Neural cell (in vitro differentiated cells): Measurements from ENCODE around the gene SRRM2. TPM values are rescaled to one million over a fixed set of nuclear protein-coding genes. Genes with fewer than 3 reads are reported as not detected.

Source experiments
- H2AFZ ChIP-seq: fragments of 200-600, 300-800 bp; sonication (generic), shearing (Covaris generic); 2 replicates; pipeline ENCODE4 v1.6.0; 2014; ENCODE audit warnings: low read depth, mild to moderate bottlenecking, antibody characterized with exemption, low read length, moderate library complexity
- H3F3A ChIP-seq: fragments of 200-600 bp; shearing (Covaris generic); 2 replicates; pipeline ENCODE4 v1.6.1; 2016; ENCODE audit warnings: mild to moderate bottlenecking, moderate library complexity, mixed read lengths, antibody characterized with exemption, low read length; ENCODE audit not compliant: insufficient read depth, poor library complexity, severe bottlenecking
- H3K27ac ChIP-seq: fragments of 200-600, 300-800 bp; sonication (generic), shearing (Covaris generic); 2 replicates; pipeline ENCODE4 v1.5.1; 2014; ENCODE audit warnings: mild to moderate bottlenecking, low read length, moderate library complexity
- H3K27me3 ChIP-seq: fragments of 300-800, 200-600 bp; sonication (generic), shearing (Covaris generic); 2 replicates; pipeline ENCODE4 v1.6.0; 2014; ENCODE audit warnings: mild to moderate bottlenecking, low read depth, low read length, moderate library complexity; ENCODE audit not compliant: insufficient read depth
- H3K36me3 ChIP-seq: fragments of 300-800, 200-600 bp; sonication (generic), shearing (Covaris generic); 2 replicates; pipeline ENCODE4 v1.5.1; 2014; ENCODE audit warnings: mild to moderate bottlenecking, antibody characterized with exemption, low read length, moderate library complexity; ENCODE audit not compliant: insufficient read depth
- H3K4me2 ChIP-seq: fragments of 300-800, 200-600 bp; sonication (generic), shearing (Covaris generic); 2 replicates; pipeline ENCODE4 v1.6.0; 2014; ENCODE audit warnings: mild to moderate bottlenecking, low read length
- H3K4me3 ChIP-seq: fragments of 300-800, 200-600 bp; sonication (generic), shearing (Covaris generic); 2 replicates; pipeline ENCODE4 v1.5.1; 2014; ENCODE audit warnings: mild to moderate bottlenecking, low read length, moderate library complexity
- H3K79me2 ChIP-seq: fragments of 200-600 bp; shearing (Covaris generic); replicated peaks from 2 replicates; pipeline ENCODE4 v1.6.0; 2014; ENCODE audit warnings: mild to moderate bottlenecking, low read length, moderate library complexity; ENCODE audit not compliant: insufficient read depth
- H3K9ac ChIP-seq: fragments of 300-800, 200-600 bp; sonication (generic), shearing (Covaris generic); 2 replicates; pipeline ENCODE4 v1.6.1; 2016; ENCODE audit warnings: mild to moderate bottlenecking, low read length, mixed read lengths
- H3K9me2 ChIP-seq: fragments of 200-600 bp; shearing (Covaris generic); 2 replicates; pipeline ENCODE4 v1.6.1; 2016; ENCODE audit warnings: mild to moderate bottlenecking, low read length, mixed read lengths; ENCODE audit not compliant: insufficient read depth
- H3K9me3 ChIP-seq: fragments of 200-600, 300-800 bp; sonication (generic), shearing (Covaris generic); 2 replicates; pipeline ENCODE4 v1.6.1; 2016; ENCODE audit warnings: mild to moderate bottlenecking, mixed run types, low read length, moderate library complexity, mixed read lengths
- H4K20me1 ChIP-seq: fragments of 200-600 bp; shearing (Covaris generic); 2 replicates; pipeline ENCODE4 v1.6.1; 2016; ENCODE audit warnings: mild to moderate bottlenecking, mixed run types; ENCODE audit not compliant: insufficient read depth
- EP300 ChIP-seq: fragments of 450-650 bp; conservative IDR thresholded peaks from 2 replicates; pipeline ENCODE4 v1.6.1; 2014; ENCODE audit warnings: antibody characterized with exemption, mild to moderate bottlenecking, moderate library complexity; ENCODE audit not compliant: poor library complexity, severe bottlenecking
- EZH2 ChIP-seq: fragments of 200-600, 300-800 bp; shearing (Covaris generic), sonication (generic); IDR thresholded peaks from 2 replicates; pipeline ENCODE4 v1.6.1; 2014; ENCODE audit warnings: antibody characterized with exemption, low read length, borderline replicate concordance, mild to moderate bottlenecking; ENCODE audit not compliant: insufficient read depth, poor library complexity, severe bottlenecking
- MXI1 ChIP-seq: fragments of 450-650 bp; conservative IDR thresholded peaks from 2 replicates; pipeline ENCODE4 v1.6.1; 2014; ENCODE audit warnings: antibody characterized with exemption, mild to moderate bottlenecking; ENCODE audit not compliant: poor library complexity, severe bottlenecking
- POLR2AphosphoS5 ChIP-seq: IDR thresholded peaks from 2 replicates; pipeline ENCODE4 v1.6.1; 2012
- RAD21 ChIP-seq: fragments of 450-650 bp; conservative IDR thresholded peaks from 2 replicates; pipeline ENCODE4 v1.6.1; 2014; ENCODE audit warnings: antibody characterized with exemption, mild to moderate bottlenecking, moderate library complexity
- SMC3 ChIP-seq: fragments of 450-650 bp; conservative IDR thresholded peaks from 2 replicates; pipeline ENCODE4 v1.6.1; 2014; ENCODE audit warnings: antibody characterized with exemption, mild to moderate bottlenecking, moderate library complexity; ENCODE audit not compliant: poor library complexity
- TAF1 ChIP-seq: IDR thresholded peaks from 2 replicates; pipeline ENCODE4 v1.6.1; 2012; ENCODE audit warnings: low read depth
- polyA plus RNA-seq: library from polyadenylated mRNA; depleted of rRNA; stranded (reverse); fragments of >200 nt; gene quantifications from 2 replicates; pipeline ENCODE4 v1.2.3, GENCODE V29; 2014
- TF ChIP-seq, protein P1 (sequence below): IDR thresholded peaks from 2 replicates; pipeline ENCODE4 v1.6.1; 2012; ENCODE audit warnings: borderline replicate concordance
- TF ChIP-seq, protein P2 (sequence below): fragments of 450-650 bp; IDR thresholded peaks from 2 replicates; pipeline ENCODE4 v1.5.1; 2014; ENCODE audit warnings: antibody characterized with exemption, mild to moderate bottlenecking, moderate library complexity; ENCODE audit not compliant: poor library complexity, severe bottlenecking

Gene SRRM2
- polyA plus RNA-seq, 1 donor from 2014 or later: 40.0 TPM

DNA sequence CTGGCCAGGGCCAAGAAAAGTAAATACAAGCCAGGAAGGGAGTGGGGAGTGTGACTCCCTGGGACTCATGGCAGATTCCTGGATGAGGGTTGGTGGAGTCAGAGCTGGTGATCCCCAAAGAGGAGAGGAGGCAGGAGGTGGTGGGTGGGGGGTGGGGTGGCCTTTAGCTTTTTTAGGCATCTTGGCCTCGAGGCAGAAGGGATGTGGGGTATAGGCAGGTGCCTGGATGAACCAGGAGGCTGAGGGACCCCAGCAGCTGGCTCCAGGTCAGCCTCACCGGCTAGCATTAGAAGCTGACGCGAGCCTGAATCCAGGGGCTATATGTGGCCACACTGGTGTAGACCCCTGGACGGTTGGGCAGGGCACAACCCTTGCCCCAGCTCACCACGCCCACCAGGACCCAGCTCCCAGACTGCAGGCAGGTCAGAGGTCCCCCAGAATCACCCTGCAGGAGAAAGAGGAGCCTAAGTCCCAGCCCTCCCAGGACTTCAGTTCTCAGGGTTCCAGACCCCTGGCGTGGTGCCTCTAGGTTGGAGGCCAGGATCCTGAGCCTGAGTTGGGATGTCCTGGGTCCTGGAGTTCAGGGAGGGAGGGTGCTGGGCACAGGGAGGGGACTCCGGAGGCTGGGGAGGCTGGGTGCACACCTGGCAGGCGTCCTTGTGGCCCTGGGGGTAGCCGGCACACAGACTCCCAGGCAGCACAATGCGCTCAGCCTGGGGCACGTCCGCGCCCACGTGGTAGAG lies 32.1 kb downstream of the SRRM2 start:
- Histone ChIP-seq H3K9me3 (no peaks in the 10 kb centered on the region), H2AFZ (no peak overlapping the region), H3K9me2 (no peaks in the 10 kb centered on the region), H3K36me3 (no peaks in the 10 kb centered on the region), H3K4me3 (no peak overlapping the region), H3F3A (no peaks in the 10 kb centered on the region), H4K20me1 (no peaks in the 10 kb centered on the region), H3K9ac (no peak overlapping the region), H3K27me3 (no peaks in the 10 kb centered on the region), H3K79me2 (no peaks in the 10 kb centered on the region), H3K27ac (no peak overlapping the region), H3K4me2 (no peak overlapping the region)
- TF ChIP-seq, protein P1, sequence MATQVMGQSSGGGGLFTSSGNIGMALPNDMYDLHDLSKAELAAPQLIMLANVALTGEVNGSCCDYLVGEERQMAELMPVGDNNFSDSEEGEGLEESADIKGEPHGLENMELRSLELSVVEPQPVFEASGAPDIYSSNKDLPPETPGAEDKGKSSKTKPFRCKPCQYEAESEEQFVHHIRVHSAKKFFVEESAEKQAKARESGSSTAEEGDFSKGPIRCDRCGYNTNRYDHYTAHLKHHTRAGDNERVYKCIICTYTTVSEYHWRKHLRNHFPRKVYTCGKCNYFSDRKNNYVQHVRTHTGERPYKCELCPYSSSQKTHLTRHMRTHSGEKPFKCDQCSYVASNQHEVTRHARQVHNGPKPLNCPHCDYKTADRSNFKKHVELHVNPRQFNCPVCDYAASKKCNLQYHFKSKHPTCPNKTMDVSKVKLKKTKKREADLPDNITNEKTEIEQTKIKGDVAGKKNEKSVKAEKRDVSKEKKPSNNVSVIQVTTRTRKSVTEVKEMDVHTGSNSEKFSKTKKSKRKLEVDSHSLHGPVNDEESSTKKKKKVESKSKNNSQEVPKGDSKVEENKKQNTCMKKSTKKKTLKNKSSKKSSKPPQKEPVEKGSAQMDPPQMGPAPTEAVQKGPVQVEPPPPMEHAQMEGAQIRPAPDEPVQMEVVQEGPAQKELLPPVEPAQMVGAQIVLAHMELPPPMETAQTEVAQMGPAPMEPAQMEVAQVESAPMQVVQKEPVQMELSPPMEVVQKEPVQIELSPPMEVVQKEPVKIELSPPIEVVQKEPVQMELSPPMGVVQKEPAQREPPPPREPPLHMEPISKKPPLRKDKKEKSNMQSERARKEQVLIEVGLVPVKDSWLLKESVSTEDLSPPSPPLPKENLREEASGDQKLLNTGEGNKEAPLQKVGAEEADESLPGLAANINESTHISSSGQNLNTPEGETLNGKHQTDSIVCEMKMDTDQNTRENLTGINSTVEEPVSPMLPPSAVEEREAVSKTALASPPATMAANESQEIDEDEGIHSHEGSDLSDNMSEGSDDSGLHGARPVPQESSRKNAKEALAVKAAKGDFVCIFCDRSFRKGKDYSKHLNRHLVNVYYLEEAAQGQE: no peak
- TF ChIP-seq EP300: no peak
- TF ChIP-seq RAD21: no peak
- TF ChIP-seq, protein P2, sequence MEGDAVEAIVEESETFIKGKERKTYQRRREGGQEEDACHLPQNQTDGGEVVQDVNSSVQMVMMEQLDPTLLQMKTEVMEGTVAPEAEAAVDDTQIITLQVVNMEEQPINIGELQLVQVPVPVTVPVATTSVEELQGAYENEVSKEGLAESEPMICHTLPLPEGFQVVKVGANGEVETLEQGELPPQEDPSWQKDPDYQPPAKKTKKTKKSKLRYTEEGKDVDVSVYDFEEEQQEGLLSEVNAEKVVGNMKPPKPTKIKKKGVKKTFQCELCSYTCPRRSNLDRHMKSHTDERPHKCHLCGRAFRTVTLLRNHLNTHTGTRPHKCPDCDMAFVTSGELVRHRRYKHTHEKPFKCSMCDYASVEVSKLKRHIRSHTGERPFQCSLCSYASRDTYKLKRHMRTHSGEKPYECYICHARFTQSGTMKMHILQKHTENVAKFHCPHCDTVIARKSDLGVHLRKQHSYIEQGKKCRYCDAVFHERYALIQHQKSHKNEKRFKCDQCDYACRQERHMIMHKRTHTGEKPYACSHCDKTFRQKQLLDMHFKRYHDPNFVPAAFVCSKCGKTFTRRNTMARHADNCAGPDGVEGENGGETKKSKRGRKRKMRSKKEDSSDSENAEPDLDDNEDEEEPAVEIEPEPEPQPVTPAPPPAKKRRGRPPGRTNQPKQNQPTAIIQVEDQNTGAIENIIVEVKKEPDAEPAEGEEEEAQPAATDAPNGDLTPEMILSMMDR: no peak
- TF ChIP-seq MXI1: no peak
- no peak for TF ChIP-seq POLR2AphosphoS5
- no peak for TF ChIP-seq TAF1
- TF ChIP-seq SMC3: no peak
- TF ChIP-seq EZH2: no peak

GRCh38 chr16:2785101-2785991 lies 32.9 kb downstream of the SRRM2 start:
- Histone ChIP-seq H3K79me2 (no peaks in the 10 kb centered on the region), H4K20me1 (no peaks in the 10 kb centered on the region), H3K9ac (no peak overlapping the region), H2AFZ (no peak overlapping the region), H3K36me3 (no peaks in the 10 kb centered on the region), H3F3A (no peaks in the 10 kb centered on the region), H3K4me2 (no peak overlapping the region), H3K27me3 (no peaks in the 10 kb centered on the region), H3K4me3 (no peak overlapping the region), H3K27ac (no peak overlapping the region), H3K9me2 (no peaks in the 10 kb centered on the region), H3K9me3 (no peaks in the 10 kb centered on the region)
- TF ChIP-seq RAD21: no peak
- no peak for TF ChIP-seq POLR2AphosphoS5
- TF ChIP-seq, protein P2: no peak
- TF ChIP-seq, protein P1: no peak
- no peak for TF ChIP-seq TAF1
- TF ChIP-seq SMC3: no peak
- no peak for TF ChIP-seq EZH2
- no peak for TF ChIP-seq EP300
- TF ChIP-seq MXI1: no peak
